Right atrium auricular region (tissue), 2 donors: ENCODE results near the gene VIPR2. TPM values are rescaled to one million over a fixed set of nuclear protein-coding genes. Genes with fewer than 3 reads are reported as not detected.

Experiments used
- DNase-seq: peaks from one replicate; pipeline ENCODE4 v3.0.0-alpha.2; 2019; ENCODE audit warnings: low spot score
- H3K27ac ChIP-seq, 2 donors: fragments of 200-600 bp; sonication (generic); 1 replicate in 1 of 2; 2 replicates in 1 of 2; pipeline ENCODE4 v1.5.1; 2016 to 2019
- H3K27me3 ChIP-seq, 2 donors: fragments of 200-600 bp; sonication (generic); one replicate each; pipeline versions ENCODE4 v1.5.1 to v1.6.0; 2017 to 2019
- H3K36me3 ChIP-seq: fragments of 200-600 bp; sonication (generic); one replicate; pipeline ENCODE4 v1.5.1; 2016
- H3K4me1 ChIP-seq, 2 donors: fragments of 200-600 bp; sonication (generic); one replicate each; pipeline versions ENCODE4 v1.5.1 to v1.6.0; 2017 to 2019
- H3K4me3 ChIP-seq, 2 donors: fragments of 200-600 bp; sonication (generic); 1 replicate in 1 of 2; 2 replicates in 1 of 2; pipeline ENCODE4 v1.5.1; 2017 to 2019; ENCODE audit warnings: mild to moderate bottlenecking in 1 of 2, moderate library complexity in 1 of 2
- H3K9me3 ChIP-seq, 2 donors: fragments of 200-600 bp; sonication (generic); one replicate each; pipeline ENCODE4 v1.5.1; 2019
- CTCF ChIP-seq, 2 donors: fragments of 200-600 bp; sonication (generic); IDR thresholded peaks; one replicate each; pipeline ENCODE4 v1.5.1; 2019; ENCODE audit warnings: antibody characterized with exemption in 2 of 2
- total RNA-seq, 2 donors: library from RNA; depleted of rRNA; stranded (reverse); fragments of >200 nt; gene quantifications; one replicate each; pipeline ENCODE4 v1.1.0, GENCODE V29; 2016

The VIPR2 gene
- total RNA-seq, 2 donors from 2014 or later: 3.8 to 13.4 TPM

- Histone ChIP-seq H3K27me3 (no peaks in the 10 kb centered on the region), H3K36me3 (no peaks in the 10 kb centered on the region), H3K4me3 (no peak overlapping the region), H3K4me1 (no peaks in the 10 kb centered on the region), H3K9me3 (no peaks in the 10 kb centered on the region), H3K27ac (no peak overlapping the region)
- no peak for TF ChIP-seq CTCF (IDR thresholded peaks at IDR 0.05)
- peak; percentile 18 for DNase-seq
These were observed 22.4 kb downstream of the VIPR2 start for GRCh38 chr7:159122276-159122675.

- H3K4me1 ChIP-seq: no peaks in the 10 kb centered on the region
- DNase-seq: no peak
- no peaks in the 10 kb centered on the region for H3K27me3 ChIP-seq
- no peak overlapping the region for H3K4me3 ChIP-seq
- no peak overlapping the region for H3K27ac ChIP-seq
- TF ChIP-seq CTCF (IDR thresholded peaks at IDR 0.05): no peak
- H3K36me3 ChIP-seq: no peaks in the 10 kb centered on the region
- no peaks in the 10 kb centered on the region for H3K9me3 ChIP-seq
These were observed 23.2 kb downstream of the VIPR2 start for GRCh38 chr7:159121476-159121875.

- H3K27me3 ChIP-seq: no peaks in the 10 kb centered on the region
- no peak overlapping the region for H3K27ac ChIP-seq
- H3K36me3 ChIP-seq: no peaks in the 10 kb centered on the region
- TF ChIP-seq CTCF (IDR thresholded peaks at IDR 0.05): no peak
- H3K9me3 ChIP-seq: no peaks in the 10 kb centered on the region
- H3K4me3 ChIP-seq: no peak overlapping the region
- no peaks in the 10 kb centered on the region for H3K4me1 ChIP-seq
- DNase-seq: no peak
These were observed 23.6 kb downstream of the VIPR2 start for GRCh38 chr7:159121068-159121467.

GRCh38 chr7:159120540-159120919 is 24.1 kb downstream of the VIPR2 start:
- Histone ChIP-seq H3K36me3 (no peaks in the 10 kb centered on the region), H3K27me3 (no peaks in the 10 kb centered on the region), H3K4me3 (no peak overlapping the region), H3K4me1 (peaks cover 0 to under 1% of the 10 kb centered on the region in 2 donors), H3K9me3 (no peaks in the 10 kb centered on the region), H3K27ac (no peak overlapping the region)
- TF ChIP-seq CTCF (IDR thresholded peaks at IDR 0.05): no peak
- DNase-seq: no peak

GRCh38 chr7:159119851-159120539 is 24.7 kb downstream of the VIPR2 start:
- Histone ChIP-seq H3K27ac (no peak overlapping the region), H3K4me3 (no peak overlapping the region), H3K9me3 (no peaks in the 10 kb centered on the region), H3K36me3 (no peaks in the 10 kb centered on the region), H3K27me3 (no peaks in the 10 kb centered on the region), H3K4me1 (peaks cover 0 to 6% of the 10 kb centered on the region in 2 donors)
- DNase-seq: no peak
- no peak for TF ChIP-seq CTCF (IDR thresholded peaks at IDR 0.05)
